ENCODE data around the gene DCN.

Gene DCN

GRCh38 chr12:91099341-91099740 lies 83.3 kb downstream of the DCN start:
- DNase-seq, result no peak

DNA sequence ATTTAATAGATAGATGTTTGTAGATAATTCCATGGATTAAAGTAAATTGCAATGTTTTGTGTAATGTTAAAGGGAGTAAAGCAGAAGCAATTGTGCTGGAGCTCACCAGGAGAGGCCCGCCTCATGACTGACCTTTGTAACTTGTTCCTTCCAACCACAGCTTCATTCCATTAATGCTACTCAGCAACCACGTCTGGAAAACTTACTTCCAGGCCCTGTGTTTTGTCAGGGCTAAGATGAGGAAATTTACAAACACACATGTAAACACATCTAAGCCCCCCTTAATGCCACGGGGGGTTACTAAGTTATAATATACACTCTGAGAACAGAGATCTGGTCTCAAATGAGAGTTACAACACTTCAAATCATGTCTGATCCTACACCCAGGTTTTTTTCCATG lies 83.7 kb downstream of the DCN start:
- DNase-seq, result peak in 1 of 2 donors; percentile 2

- DNase-seq, result no peak
These were observed 84.2 kb downstream of the DCN start for GRCh38 chr12:91098461-91098860.

GRCh38 chr12:91094957-91095356 lies 87.7 kb downstream of the DCN start:
- no peak for DNase-seq

DNA sequence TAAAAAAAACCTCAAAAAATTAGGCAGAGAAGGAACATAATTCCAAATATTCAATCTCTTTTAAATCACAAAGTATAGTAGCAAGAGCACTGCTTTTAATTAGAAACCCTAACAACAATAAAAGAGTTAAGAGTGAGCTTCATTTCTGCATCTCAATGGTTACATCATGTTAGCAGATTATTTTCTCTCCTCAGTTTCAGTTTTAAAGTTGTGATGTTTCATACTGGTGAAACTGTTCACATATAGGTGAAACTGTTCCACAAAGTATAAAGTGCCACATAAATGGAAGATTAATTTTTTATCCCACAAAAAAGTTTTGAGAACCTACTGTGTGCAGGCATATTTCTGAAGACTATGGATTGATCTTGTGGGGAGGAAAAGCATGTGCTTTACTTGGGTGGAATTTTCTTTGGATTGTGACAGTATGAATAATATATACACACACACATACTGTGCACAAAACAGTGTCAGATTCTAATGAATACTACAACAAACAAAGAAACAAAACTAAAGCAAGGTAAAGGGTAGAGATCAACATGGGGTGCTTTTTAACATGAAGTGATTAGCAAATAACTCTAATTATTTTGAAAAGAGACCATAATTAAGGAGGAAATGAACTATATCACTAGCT lies 88.5 kb downstream of the DCN start:
- DNase-seq, result no peak

GRCh38 chr12:91093341-91093740 lies 89.3 kb downstream of the DCN start:
- no peak for DNase-seq

DNA sequence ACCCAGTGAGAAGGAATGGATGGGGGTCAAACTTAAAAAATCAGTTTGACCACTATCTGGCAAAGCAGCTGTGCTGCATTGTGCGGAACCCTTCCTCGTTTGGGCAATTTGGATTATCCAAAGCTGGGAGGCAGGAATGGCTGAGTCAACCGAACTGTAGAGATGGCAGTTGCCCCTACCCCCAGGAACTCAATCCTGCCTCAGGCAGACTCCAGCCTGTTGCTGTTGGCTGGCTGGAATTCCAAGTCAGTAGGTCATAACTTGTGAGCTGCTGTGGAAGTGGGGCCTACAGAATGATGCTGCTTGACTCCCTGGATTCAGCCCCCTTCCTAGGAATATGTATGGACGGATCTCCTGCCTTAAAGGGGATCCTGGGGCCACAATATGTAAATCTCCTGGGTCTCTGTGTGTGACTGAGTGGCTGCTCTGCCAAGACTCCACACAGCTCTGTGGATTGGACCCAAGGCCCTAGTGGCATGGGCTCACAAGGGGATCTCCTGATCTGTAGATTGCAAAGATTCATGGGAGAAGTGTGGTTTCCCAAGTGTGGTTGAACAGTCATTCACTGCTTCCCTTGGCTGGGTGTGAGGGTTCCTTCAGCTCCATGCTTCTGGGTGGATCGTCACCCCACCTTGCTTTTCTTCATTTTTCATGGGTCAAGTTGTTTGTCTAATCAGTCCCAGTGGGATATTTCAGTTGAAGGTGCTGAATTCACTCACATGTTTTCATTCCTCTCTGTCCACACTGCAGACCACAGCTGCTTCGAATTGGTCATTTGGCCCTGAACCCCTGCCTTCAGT lies 90.5 kb downstream of the DCN start:
- DNase-seq, result no peak

All from inflammatory macrophage (primary cell).